SH-SY5Y (cell line): ENCODE data around the gene CD300C.

ENCODE experiments used
- GATA2 ChIP-seq: IDR thresholded peaks from 2 replicates; pipeline ENCODE4 v1.6.1; 2011; ENCODE audit warnings: mild to moderate bottlenecking, low read depth, low read length
- GATA3 ChIP-seq: IDR thresholded peaks from 2 replicates; pipeline ENCODE4 v1.6.1; 2011; ENCODE audit warnings: low read depth, mild to moderate bottlenecking, low read length, moderate library complexity

DNA sequence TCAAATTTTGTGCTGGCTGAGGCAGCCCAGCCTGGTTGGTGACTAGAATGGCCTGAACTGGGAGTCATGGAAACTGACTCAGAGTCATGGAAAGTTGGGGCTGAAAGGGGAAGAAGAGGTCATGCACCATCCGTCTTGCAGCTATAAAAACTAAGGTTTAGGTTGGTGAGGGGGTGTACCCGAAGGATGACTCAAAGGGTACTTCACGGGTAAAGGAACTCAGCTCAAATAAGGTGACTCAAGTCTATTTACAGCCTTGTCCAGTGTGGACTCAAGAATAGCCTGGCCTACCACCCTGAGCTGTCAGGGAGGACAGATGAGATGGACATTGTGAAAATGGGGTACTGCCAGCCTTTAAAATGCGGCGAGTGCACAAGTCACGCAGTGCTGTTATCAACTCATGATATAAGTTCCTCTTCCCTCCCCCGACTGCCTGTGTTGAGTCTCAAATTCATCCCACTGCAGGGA is 33.3 kb downstream of the CD300C start:
- TF ChIP-seq GATA2, result no peak
- no peak for TF ChIP-seq GATA3
